Placental epithelial cell (primary cell): ENCODE data around the gene SLC6A7. TPM values are rescaled to one million over a fixed set of nuclear protein-coding genes. Genes with fewer than 3 reads are reported as not detected.

Source experiments
- total RNA-seq: library from RNA; depleted of rRNA; stranded (reverse); fragments of >200 nt; gene quantifications from 2 replicates; pipeline ENCODE4 v1.2.3, GENCODE V29; 2012

The SLC6A7 gene
- total RNA-seq = not detected in 2 replicates

DNA sequence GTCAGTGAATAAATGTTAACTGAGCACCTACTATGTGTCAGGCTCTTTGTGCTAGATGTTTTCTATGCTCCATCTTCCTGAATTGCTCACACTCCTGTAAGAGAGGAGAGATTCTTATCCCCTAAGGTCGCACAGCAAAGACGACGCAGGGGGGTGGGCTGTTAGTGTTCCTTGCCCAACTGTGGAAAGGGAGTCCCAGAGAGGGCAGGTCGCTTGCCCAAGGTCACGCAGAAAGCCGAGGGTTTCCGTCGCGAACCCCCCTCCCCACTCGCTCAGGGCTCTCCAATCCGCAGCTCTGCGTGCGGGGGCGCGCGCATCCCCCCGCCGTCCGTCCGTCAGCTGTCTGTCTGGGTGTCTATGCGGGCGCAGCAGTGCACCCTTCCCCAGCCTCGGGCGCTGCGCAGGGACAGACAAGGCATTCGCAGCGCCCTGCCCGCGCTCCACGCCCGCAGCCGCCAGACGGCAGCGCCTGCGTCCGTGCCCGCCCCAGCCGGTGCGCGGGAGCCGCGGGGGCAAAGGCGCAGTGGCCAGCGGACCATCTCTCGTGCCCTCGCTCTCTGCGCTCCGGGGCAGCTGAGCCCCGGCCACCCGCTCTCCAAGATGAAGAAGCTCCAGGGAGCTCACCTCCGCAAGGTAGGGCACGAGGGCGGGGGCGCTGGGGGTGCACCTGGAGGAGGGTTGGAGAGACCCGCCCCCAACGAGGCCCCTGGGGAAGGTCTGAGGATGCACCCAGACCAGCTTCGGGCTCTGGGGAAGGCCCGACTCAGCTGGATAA, at the start of gene SLC6A7:
SLC6A7 (plus strand) TSS at position 335 of the 775 bp plus-strand sequence; CDS start at position 601, 266 bp downstream.

DNA sequence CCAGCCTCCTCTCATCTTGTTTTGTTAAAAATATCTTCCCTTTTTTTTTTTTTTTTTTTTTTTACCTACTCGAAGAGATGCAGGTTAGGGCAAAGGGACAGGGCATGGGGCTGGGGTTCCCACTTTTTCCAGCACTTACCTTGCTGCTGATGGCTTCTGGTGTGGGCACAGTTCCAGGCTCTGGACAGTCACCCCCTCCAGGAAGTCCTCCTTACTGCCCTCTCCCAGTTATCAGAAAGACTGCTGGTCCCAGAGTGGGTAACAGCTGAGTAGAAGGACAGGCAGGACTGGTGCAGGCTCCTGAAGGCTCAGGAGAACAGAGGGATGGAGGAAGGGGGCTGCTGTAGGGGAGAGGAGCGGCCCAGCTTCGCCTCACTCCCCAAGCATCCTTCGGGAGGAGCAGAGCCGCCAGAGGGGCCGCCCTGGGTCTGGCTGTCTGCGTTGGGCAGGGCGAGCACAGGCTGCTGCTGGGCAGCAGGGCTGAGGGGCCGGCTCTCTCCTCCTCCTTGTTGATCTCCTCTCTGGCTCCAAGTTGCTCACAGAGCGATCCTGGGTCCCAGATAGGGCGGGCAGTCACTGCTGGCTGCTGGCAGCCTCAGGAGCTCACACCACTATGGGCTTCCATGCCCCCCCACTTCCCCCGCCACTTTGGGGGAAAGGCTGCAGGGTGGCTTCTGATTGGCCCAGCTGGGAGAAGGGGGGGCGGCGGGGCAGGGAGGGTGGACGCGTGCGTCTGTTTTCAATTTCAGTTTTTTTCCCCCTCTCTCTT, 34.4 kb upstream of the SLC6A7 start, which contains the start of gene PDGFRB:
PDGFRB (minus strand) TSS at position 588 of the 769 bp plus-strand sequence. CDS start 18,798 bp downstream, outside the sequence.

DNA sequence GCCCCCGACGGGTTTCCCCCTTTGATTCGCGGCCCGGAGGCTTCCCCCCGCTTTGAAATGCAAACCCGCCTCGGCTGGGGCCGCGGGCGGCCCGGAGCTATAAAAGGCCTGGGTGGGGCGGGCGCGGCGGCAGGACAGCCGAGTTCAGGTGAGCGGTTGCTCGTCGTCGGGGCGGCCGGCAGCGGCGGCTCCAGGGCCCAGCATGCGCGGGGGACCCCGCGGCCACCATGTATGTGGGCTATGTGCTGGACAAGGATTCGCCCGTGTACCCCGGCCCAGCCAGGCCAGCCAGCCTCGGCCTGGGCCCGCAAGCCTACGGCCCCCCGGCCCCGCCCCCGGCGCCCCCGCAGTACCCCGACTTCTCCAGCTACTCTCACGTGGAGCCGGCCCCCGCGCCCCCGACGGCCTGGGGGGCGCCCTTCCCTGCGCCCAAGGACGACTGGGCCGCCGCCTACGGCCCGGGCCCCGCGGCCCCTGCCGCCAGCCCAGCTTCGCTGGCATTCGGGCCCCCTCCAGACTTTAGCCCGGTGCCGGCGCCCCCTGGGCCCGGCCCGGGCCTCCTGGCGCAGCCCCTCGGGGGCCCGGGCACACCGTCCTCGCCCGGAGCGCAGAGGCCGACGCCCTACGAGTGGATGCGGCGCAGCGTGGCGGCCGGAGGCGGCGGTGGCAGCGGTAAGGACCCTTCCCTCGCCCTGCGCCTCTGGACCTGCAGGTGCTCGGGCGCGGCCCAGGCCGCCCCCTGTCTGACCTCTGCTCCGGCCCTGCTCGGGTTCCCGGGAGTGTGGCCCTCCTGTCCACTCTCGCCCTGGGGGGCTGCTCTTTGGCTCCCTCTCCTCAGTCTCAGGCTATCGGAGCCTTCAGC, 23.0 kb upstream of the SLC6A7 start, which contains the start of gene CDX1:
CDX1 (plus strand) TSS at position 129 of the 862 bp plus-strand sequence; CDS start at position 228, 99 bp downstream.

Other genes with a start within 250 kb of the SLC6A7 start
- gene PDE6A, start 245.3 kb upstream of the SLC6A7 start, total RNA-seq = 0.11 TPM in 1 of 2 replicates, not detected in the other
- gene SLC26A2, start 229.3 kb upstream of the SLC6A7 start, total RNA-seq = 9.4 and 29.5 TPM in 2 replicates
- 5.7 and 9.4 TPM in 2 replicates for gene TIGD6, start 189.4 kb upstream of the SLC6A7 start, total RNA-seq
- gene HMGXB3, start 189.3 kb upstream of the SLC6A7 start, total RNA-seq = 30.6 and 33.4 TPM in 2 replicates
- gene CSF1R, start 103.5 kb upstream of the SLC6A7 start, total RNA-seq = 46.7 and 87.8 TPM in 2 replicates
- 10.2 and 10.6 TPM in 2 replicates for gene PDGFRB, start 34.2 kb upstream of the SLC6A7 start, total RNA-seq
- gene CDX1, start 23.3 kb upstream of the SLC6A7 start, total RNA-seq = 0.39 TPM in 1 of 2 replicates, not detected in the other
- 0.79 TPM in 1 of 2 replicates, not detected in the other for gene CAMK2A, start 99.7 kb downstream of the SLC6A7 start, total RNA-seq
- 9.4 and 12.5 TPM in 2 replicates for gene ARSI, start 112.8 kb downstream of the SLC6A7 start, total RNA-seq
- 14.5 and 15.6 TPM in 2 replicates for gene TCOF1, start 167.6 kb downstream of the SLC6A7 start, total RNA-seq
- gene CD74, start 222.8 kb downstream of the SLC6A7 start, total RNA-seq = 7.5 and 7.9 TPM in 2 replicates